Karpas-422 (cell line): ENCODE data around the gene CFAP300. TPM values are rescaled to one million over a fixed set of nuclear protein-coding genes. Genes with fewer than 3 reads are reported as not detected.

ENCODE experiments used
- DNase-seq: peaks from one replicate; pipeline ENCODE4 v3.0.0-alpha.2; 2015
- H2AFZ ChIP-seq: fragments of 200-600 bp; sonication (generic); 2 replicates; pipeline ENCODE4 v1.6.1; 2014; ENCODE audit warnings: antibody characterized with exemption, low read length, mixed read lengths
- H3K27ac ChIP-seq: fragments of 200-600 bp; sonication (generic); 2 replicates; pipeline ENCODE4 v1.5.1; 2014; ENCODE audit warnings: mild to moderate bottlenecking, low read length, moderate library complexity
- H3K27me3 ChIP-seq: fragments of 200-600 bp; sonication (generic); 2 replicates; pipeline ENCODE4 v1.6.1; 2014; ENCODE audit warnings: low read length, mixed read lengths
- H3K36me3 ChIP-seq: fragments of 200-600 bp; sonication (generic); 2 replicates; pipeline ENCODE4 v1.6.1; 2014; ENCODE audit warnings: low read length, mixed read lengths; ENCODE audit not compliant: insufficient read depth
- H3K4me1 ChIP-seq: fragments of 200-600 bp; sonication (generic); 2 replicates; pipeline ENCODE4 v1.6.1; 2014; ENCODE audit warnings: mild to moderate bottlenecking, low read length, mixed read lengths
- H3K4me2 ChIP-seq: fragments of 200-600 bp; sonication (generic); 2 replicates; pipeline ENCODE4 v1.6.1; 2014; ENCODE audit warnings: low read length, low read depth, mild to moderate bottlenecking; ENCODE audit not compliant: poor library complexity, severe bottlenecking
- H3K4me3 ChIP-seq: fragments of 200-600 bp; sonication (generic); 2 replicates; pipeline ENCODE4 v1.5.1; 2014; ENCODE audit warnings: mild to moderate bottlenecking, antibody characterized with exemption, low read length, mixed read lengths
- H3K79me2 ChIP-seq: fragments of 200-600 bp; sonication (generic); 2 replicates; pipeline ENCODE4 v1.6.1; 2014; ENCODE audit warnings: mild to moderate bottlenecking, low read length, mixed read lengths
- H3K9ac ChIP-seq: fragments of 200-600 bp; sonication (generic); 2 replicates; pipeline ENCODE4 v1.6.0; 2014; ENCODE audit warnings: low read length
- H3K9me2 ChIP-seq: fragments of 200-600 bp; sonication (generic), shearing (Covaris generic); replicated peaks from 2 replicates; pipeline ENCODE4 v1.6.0; 2014; ENCODE audit warnings: mild to moderate bottlenecking, low read length, moderate library complexity; ENCODE audit not compliant: insufficient read depth
- H3K9me3 ChIP-seq: fragments of 300-700, 200-600 bp; sonication (generic); 2 replicates; pipeline ENCODE4 v1.6.1; 2014; ENCODE audit warnings: low read length, mixed read lengths
- H4K20me1 ChIP-seq: fragments of 200-600 bp; sonication (generic); 2 replicates; pipeline ENCODE4 v1.6.1; 2014; ENCODE audit warnings: mild to moderate bottlenecking, antibody characterized with exemption, low read length, low read depth; ENCODE audit not compliant: insufficient read depth
- total RNA-seq: library from RNA; depleted of rRNA; stranded (reverse); fragments of >200 nt; shearing (Covaris generic); gene quantifications from 2 replicates; pipeline ENCODE4 v1.2.3, GENCODE V29; 2014; ENCODE audit warnings: low replicate concordance

The CFAP300 gene
- total RNA-seq, 1 experiment from 2014 or later = not detected

DNA sequence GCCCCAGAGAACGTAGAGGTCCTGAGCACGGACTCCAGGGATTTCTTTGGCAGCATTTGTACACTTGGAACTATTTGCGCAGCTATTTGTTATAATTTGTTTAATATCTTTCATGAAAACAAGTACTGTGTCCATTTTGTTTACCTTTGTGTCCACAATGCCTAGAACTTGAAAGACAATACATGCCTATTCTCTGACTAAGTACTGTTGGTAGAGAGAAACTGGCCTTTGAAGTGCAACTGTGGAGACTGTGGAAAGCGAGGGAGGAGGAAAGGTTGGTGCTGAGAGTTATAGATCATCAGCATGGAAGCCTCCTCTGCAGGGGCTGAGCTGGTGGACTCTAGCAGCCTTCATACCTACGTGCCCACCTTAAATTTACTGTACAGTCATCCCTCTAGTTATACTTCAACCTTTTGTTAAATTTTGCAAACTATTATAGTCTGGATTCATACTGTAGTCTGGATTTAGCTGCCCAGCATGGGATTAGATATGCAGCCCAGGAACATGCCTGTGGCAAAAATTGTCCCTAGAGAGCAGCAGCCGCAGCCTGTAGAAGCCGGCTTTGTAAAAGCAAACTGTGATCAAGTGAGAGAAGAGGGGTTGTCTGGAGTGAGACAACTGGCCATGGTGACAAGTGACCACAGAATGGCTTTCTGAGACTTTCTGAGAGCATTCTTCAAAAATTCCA, 38.8 kb downstream of the CFAP300 start:
- Histone ChIP-seq H3K4me2 (no peak overlapping the region), H3K9me2 (no peaks in the 10 kb centered on the region), H3K4me1 (no peaks in the 10 kb centered on the region), H3K9ac (no peak overlapping the region), H2AFZ (no peak overlapping the region), H3K27ac (no peak overlapping the region), H4K20me1 (no peaks in the 10 kb centered on the region), H3K36me3 (no peaks in the 10 kb centered on the region), H3K27me3 (no peaks in the 10 kb centered on the region; the same call in 1 of the 2 replicates), H3K79me2 (no peaks in the 10 kb centered on the region), H3K4me3 (no peak overlapping the region), H3K9me3 (no peaks in the 10 kb centered on the region)
- no peak for DNase-seq

DNA sequence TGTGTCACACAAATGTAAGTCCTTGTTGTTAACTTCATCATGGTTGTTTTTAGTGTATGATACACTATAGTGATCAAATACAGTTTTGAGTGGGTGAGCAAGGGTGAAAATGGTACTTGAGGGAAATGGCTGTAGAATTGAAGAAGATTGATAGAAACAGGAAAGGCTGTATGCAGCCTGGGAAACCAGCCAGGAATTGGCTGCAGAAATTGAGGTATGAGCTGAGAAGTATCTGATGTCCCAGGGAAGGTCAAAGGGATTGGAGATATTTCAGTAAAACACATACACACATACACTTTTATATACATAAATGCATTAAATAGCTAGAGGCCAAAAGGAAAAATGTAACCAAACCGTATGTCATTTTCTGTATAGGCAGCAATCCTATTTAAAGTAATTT, 49.9 kb downstream of the CFAP300 start:
- no peaks in the 10 kb centered on the region for H3K4me1 ChIP-seq
- H3K4me3 ChIP-seq = no peak overlapping the region
- H3K27ac ChIP-seq = no peak overlapping the region

DNA sequence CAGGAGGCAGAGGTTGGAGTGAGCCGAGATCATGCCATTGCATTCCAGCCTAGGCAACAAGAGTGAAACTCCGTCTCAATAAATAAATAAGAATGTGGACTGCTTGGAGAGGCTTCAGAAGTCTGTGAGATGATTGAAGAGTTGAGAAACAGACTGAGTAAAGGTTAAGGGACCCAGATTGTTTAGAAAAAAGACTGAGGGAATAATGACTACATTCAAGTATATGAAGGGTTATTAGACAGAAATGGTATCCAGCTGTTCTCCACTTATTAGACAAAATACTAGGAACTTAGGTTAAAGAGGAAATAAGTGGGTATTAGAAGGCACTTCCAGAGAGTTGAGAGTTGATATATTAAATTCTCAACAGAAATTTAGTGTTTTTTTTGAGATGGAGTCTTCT, 52.5 kb downstream of the CFAP300 start:
- Histone ChIP-seq H3K4me3 (no peak overlapping the region), H3K27ac (no peak overlapping the region), H3K9ac (no peak overlapping the region), H3K36me3 (no peaks in the 10 kb centered on the region), H2AFZ (no peak overlapping the region), H3K4me1 (no peaks in the 10 kb centered on the region), H3K79me2 (no peaks in the 10 kb centered on the region), H3K9me2 (no peaks in the 10 kb centered on the region), H3K27me3 (no peaks in the 10 kb centered on the region), H4K20me1 (no peaks in the 10 kb centered on the region), H3K9me3 (no peaks in the 10 kb centered on the region), H3K4me2 (no peak overlapping the region)
- DNase-seq = no peak

More for the DNA sequence above, 49.9 kb downstream of the CFAP300 start:
- no peak for DNase-seq
- Histone ChIP-seq H2AFZ (no peak overlapping the region), H3K4me2 (no peak overlapping the region), H3K27me3 (peaks cover 3% of the 10 kb centered on the region; the same call in 1 of the 2 replicates), H3K36me3 (no peaks in the 10 kb centered on the region), H4K20me1 (no peaks in the 10 kb centered on the region), H3K9me3 (no peaks in the 10 kb centered on the region), H3K79me2 (no peaks in the 10 kb centered on the region), H3K9ac (no peak overlapping the region), H3K9me2 (no peaks in the 10 kb centered on the region)

DNA sequence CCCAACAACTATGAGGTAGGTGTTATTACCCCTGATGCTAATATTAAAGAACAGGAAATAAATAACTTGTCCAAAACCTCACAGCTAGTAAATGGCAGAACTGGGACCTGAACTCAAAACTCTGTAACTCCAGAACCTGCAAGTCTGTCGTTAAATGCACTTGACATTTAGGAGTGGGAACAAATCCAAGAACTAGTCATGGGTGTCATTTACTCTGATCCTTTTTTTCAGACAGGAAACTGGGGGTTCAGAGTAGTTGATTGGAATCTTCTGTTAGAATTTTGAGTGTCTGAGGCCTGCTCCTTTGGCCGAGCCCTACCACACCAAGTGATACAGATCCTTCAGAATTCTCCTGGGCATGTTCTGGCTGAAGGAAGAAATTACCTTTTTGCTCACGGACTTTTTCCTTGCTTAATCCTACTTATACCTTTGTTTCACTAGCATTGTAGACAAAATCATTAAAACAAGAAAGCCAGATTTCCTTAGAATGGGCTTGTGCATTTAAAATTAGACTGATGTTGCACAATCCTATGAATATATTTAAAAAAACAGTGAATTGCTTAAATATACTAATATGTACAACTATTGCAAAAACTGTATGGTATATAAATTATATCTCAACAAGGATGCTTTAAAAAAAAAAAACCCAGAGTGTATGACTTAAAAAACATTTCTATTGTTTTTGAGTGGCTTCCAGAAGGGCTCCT, 61.6 kb downstream of the CFAP300 start:
- no peaks in the 10 kb centered on the region for H3K27me3 ChIP-seq
- no peak for DNase-seq
- H3K9me2 ChIP-seq = no peaks in the 10 kb centered on the region
- H3K4me1 ChIP-seq = peaks cover 8% of the 10 kb centered on the region
- no peaks in the 10 kb centered on the region for H3K79me2 ChIP-seq
- H2AFZ ChIP-seq = no peak overlapping the region
- no peak overlapping the region for H3K27ac ChIP-seq
- H3K9ac ChIP-seq = no peak overlapping the region
- H3K4me2 ChIP-seq = no peak overlapping the region
- no peak overlapping the region for H3K4me3 ChIP-seq
- no peaks in the 10 kb centered on the region for H3K36me3 ChIP-seq
- no peaks in the 10 kb centered on the region for H4K20me1 ChIP-seq
- no peaks in the 10 kb centered on the region for H3K9me3 ChIP-seq

DNA sequence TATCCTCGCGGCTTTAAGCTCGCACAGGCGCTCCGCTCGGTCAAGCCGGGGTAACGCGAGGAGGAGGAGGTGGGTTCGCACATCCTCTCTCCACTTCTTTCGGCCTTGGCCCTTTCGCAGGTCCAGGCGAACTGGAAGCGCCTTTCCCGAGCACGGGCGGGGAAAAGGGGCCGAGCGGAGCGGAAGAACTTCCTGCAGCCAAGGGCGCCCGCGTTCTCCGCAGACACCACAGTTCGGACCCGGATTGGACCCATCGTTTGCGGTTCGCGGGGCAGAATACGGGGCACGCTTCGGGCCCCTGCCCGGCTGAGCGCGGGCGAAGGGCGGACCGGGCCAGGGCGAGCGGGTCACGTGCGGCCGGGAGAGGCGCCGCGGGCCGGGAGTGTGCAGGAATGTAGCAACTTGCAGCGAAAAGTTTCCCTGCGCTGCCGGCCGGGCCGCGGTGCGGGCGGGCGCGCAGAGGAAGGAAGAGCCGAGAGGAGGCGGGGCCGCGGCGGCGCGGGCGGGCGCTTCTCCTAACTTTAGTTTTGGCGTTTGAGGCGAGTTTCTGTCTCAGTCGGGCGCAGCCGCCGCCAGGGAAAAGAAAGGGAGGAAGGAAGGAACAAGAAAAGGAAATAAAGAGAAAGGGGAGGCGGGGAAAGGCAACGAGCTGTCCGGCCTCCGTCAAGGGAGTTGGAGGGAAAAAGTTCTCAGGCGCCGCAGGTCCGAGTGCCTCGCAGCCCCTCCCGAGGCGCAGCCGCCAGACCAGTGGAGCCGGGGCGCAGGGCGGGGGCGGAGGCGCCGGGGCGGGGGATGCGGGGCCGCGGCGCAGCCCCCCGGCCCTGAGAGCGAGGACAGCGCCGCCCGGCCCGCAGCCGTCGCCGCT, 62.9 kb downstream of the CFAP300 start, which contains the start of gene YAP1:
TSS of gene YAP1 (plus strand) at position 552 of the 865 bp plus-strand sequence. CDS start 402 bp downstream, outside the sequence.
- Histone ChIP-seq H2AFZ (peak within 1 kb of the TSS; percentile 99), H3K4me3 (peak within 1 kb of the TSS; percentile 71), H3K9ac (peak within 1 kb of the TSS; percentile 71), H3K27ac (no peak within 1 kb of the TSS), H3K9me2 (no peaks in the 10 kb centered on the region), H3K79me2 (no peaks in the 10 kb centered on the region), H4K20me1 (no peaks in the 10 kb centered on the region), H3K4me2 (peak within 1 kb of the TSS; percentile 90), H3K4me1 (peaks cover 8% of the 10 kb centered on the region), H3K36me3 (no peaks in the 10 kb centered on the region), H3K9me3 (no peaks in the 10 kb centered on the region), H3K27me3 (no peaks in the 10 kb centered on the region)
- DNase-seq = peak; percentile 92

DNA sequence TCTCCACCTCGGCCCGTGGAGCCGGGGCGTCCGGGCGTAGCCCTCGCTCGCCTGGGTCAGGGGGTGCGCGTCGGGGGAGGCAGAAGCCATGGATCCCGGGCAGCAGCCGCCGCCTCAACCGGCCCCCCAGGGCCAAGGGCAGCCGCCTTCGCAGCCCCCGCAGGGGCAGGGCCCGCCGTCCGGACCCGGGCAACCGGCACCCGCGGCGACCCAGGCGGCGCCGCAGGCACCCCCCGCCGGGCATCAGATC, 63.4 kb downstream of the CFAP300 start:
- Histone ChIP-seq H2AFZ (no peak overlapping the region), H3K27me3 (no peaks in the 10 kb centered on the region), H3K9ac (no peak overlapping the region), H3K79me2 (no peaks in the 10 kb centered on the region), H3K27ac (no peak overlapping the region), H4K20me1 (no peaks in the 10 kb centered on the region), H3K4me1 (peaks cover 8% of the 10 kb centered on the region), H3K4me3 (no peak overlapping the region), H3K36me3 (no peaks in the 10 kb centered on the region), H3K9me2 (no peaks in the 10 kb centered on the region), H3K9me3 (no peaks in the 10 kb centered on the region), H3K4me2 (no peak overlapping the region)
- DNase-seq = no peak

DNA sequence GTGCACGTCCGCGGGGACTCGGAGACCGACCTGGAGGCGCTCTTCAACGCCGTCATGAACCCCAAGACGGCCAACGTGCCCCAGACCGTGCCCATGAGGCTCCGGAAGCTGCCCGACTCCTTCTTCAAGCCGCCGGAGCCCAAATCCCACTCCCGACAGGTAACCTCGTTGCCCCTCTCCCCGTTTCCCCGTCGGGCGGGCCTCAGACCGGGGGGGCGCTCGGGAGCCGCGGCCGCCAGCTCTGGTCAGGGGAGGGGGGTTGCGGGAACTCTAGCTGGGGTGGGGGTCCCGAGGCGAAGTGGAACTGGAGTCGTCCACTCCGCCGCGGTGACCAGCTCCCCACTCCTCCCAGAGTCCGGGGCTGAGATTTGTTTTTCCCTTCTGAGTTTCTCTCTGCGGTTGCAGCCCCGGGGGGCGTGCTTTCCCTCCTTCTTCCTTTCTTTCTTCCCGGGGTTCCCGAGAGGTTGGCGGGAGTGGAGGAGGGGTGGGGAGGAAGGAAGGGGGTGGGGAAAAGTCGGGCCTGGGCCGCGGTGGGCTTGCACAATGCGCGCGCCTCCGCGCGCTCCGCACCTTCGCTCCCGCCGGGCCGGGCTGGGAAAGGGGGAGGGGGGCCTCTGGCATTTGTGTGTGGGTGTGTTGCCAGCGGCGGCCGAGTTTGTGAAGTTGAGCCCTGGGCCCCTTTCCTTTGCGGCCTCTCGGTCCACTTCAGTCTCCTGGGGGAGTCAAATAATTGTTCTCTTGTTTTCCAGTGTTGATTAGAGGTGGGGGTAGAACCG, 64.0 kb downstream of the CFAP300 start:
- H3K36me3 ChIP-seq = no peaks in the 10 kb centered on the region
- H3K27ac ChIP-seq = no peak overlapping the region
- H4K20me1 ChIP-seq = no peaks in the 10 kb centered on the region
- H3K79me2 ChIP-seq = no peaks in the 10 kb centered on the region
- no peak overlapping the region for H3K9ac ChIP-seq
- no peak overlapping the region for H2AFZ ChIP-seq
- DNase-seq = no peak
- no peaks in the 10 kb centered on the region for H3K9me2 ChIP-seq
- H3K9me3 ChIP-seq = no peaks in the 10 kb centered on the region
- no peaks in the 10 kb centered on the region for H3K27me3 ChIP-seq
- no peak overlapping the region for H3K4me2 ChIP-seq
- H3K4me3 ChIP-seq = no peak overlapping the region
- peaks cover 8% of the 10 kb centered on the region for H3K4me1 ChIP-seq
